Peyer's patch (tissue), 4 donors: ENCODE data around the gene NDUFA11.

Experiments
- POLR2A ChIP-seq, 2 donors: fragments of 450-650 bp; IDR thresholded peaks; one replicate each; pipeline ENCODE4 v1.5.1; 2017; ENCODE audit warnings: antibody characterized with exemption in 2 of 2, mild to moderate bottlenecking in 2 of 2, moderate library complexity in 2 of 2
- TF ChIP-seq, protein P1 (sequence below), 6 experiments: fragments of 450-650 bp in 4 of 6; fragments of 200-600 bp in 2 of 6; sonication (generic) in 1 of 6; IDR thresholded peaks; one replicate each; pipeline ENCODE4 v1.5.1; 2017 to 2019; ENCODE audit warnings: antibody characterized with exemption in 6 of 6, mild to moderate bottlenecking in 3 of 6, moderate library complexity in 1 of 6

DNA sequence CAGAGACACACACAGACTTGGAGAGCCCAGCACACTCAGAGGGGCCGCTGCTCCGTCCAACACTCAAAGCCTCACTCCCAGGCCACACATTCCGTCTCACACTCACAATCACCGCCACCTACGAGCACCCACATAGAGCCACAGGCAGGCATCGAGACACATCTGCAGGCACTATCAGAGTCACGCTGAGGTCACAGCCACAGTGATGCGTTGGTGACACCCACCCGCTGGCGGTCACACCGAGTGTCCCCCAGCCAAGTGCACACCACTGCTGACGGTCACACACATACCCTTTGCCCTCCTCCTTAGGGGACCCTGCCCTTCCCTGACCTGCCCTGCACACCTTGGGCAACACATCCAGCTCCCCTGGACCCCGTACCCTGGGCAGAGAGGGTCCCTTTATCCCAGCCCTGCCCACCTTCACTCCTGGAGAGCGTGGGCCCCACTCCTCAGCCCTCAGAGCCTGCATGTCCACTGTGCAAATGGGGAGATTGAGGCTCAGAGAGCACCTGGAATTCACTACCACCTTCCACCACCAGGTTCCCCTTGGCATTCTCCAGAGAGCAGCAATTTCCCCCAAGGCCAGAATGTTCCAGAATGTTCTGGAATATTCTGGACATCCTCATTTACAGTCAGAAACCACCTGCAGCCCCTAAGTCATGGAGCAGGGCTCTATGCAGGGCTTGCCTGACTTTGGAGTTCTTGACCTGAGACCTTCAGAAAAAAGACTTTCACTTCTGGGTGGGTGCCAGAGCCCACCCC lies 38.7 kb downstream of the NDUFA11 start:
- TF ChIP-seq, protein P1, sequence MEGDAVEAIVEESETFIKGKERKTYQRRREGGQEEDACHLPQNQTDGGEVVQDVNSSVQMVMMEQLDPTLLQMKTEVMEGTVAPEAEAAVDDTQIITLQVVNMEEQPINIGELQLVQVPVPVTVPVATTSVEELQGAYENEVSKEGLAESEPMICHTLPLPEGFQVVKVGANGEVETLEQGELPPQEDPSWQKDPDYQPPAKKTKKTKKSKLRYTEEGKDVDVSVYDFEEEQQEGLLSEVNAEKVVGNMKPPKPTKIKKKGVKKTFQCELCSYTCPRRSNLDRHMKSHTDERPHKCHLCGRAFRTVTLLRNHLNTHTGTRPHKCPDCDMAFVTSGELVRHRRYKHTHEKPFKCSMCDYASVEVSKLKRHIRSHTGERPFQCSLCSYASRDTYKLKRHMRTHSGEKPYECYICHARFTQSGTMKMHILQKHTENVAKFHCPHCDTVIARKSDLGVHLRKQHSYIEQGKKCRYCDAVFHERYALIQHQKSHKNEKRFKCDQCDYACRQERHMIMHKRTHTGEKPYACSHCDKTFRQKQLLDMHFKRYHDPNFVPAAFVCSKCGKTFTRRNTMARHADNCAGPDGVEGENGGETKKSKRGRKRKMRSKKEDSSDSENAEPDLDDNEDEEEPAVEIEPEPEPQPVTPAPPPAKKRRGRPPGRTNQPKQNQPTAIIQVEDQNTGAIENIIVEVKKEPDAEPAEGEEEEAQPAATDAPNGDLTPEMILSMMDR (IDR thresholded peaks at IDR 0.05), result peak in 4 of 6 experiments; percentile 12 to 23 (median 14)
- TF ChIP-seq POLR2A (IDR thresholded peaks at IDR 0.05), result no peak
